ENCODE measurements around the gene CYTH1.

CYTH1 gene

DNA sequence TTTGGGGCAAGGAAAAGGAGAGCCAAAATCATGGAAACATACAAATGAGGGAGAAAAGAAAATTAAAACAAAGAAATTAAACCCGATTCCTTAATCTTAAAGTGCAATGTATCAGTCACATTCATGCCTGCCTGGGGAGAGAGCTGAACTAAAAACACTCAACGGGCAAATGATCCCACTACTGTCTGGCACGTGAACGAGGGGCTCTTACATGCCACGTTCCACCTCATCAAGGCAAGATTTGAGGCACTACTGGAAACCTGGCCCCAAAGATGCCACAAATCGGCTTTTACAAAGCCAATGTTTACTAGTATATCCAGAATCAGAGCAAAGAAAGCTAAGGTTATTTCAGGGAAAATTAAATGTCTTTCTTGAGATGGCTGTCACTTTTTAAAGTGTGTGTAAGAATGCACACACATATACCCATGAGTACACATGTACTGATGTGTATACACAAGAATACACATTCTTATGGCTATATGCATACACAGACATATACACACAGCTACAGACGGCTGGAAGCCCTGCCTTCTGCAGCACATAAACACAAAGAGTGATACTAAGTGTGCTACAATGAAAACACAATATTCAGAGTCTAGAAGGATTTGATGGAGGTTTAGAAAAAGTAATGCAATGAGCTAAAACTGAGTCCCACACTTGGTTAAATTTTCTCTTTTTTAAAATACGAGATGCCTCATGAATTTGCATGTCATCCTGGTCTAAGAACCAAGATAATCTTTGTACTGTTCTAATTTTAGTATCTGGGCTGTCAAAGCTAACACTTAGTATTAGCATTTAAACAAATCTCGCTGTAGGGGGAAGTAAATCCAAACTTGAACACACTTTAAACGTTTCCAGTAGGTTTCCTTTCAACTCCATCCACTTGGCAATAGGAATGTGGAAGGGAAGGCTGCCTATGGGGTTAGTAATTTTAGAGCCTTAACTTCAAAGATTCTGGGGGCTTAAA lies 85.8 kb downstream of the CYTH1 start:
- DNase-seq (ENCODE audit: insufficient read length, low spot score), result no peak
- peak; percentile 71 for FAIRE-seq

GRCh38 chr17:78694805-78695531 lies 87.1 kb downstream of the CYTH1 start:
- peak; percentile 86 for FAIRE-seq

GRCh38 chr17:78693346-78694083 lies 88.6 kb downstream of the CYTH1 start:
- FAIRE-seq, result no peak
- no peak for DNase-seq (ENCODE audit: insufficient read length, low spot score)

More at GRCh38 chr17:78694805-78695531, 87.1 kb downstream of the CYTH1 start:
- DNase-seq (ENCODE audit: insufficient read length, low spot score), result no peak

GRCh38 chr17:78692460-78693010 lies 89.5 kb downstream of the CYTH1 start:
- no peak for DNase-seq (ENCODE audit: insufficient read length, low spot score)
- FAIRE-seq, result no peak

DNA sequence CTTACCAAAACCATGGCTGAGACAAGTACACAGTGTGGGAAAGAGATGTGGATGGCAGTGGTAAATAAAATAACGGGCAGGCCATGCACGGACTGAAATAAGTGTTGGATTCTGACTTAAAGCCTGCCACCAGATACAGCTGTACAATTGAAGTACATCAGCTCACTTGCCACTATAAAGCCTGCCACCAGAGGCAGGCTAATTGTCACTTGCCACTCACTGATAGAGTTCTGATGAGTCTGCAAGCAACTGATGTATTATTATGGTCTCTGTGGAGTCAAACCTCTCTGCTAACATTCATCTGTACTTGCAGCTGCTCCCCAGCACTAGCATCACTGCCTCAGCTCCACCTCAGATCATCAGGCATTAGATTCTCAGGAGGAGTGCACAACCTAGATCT lies 93.0 kb downstream of the CYTH1 start:
- FAIRE-seq (no peak), DNase-seq (ENCODE audit: insufficient read length, low spot score) (no peak)

DNA sequence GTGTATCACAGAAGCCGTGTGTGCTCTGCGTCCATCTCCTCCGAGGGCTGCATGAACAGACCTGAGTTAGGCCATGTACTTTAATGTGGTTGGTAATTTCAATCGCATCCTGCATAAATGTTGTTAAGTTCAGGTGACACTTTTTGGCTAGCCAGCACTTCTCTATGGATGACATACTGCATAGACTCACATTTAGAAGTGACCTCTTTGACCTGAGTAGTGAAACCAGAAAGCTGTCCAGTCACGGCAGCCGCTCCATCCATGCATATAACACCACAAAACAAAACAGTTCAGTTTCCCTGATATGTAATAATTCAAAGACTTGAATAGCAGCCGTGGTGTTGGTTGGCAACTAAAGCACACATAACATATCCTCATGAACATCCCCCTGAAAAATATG lies 94.1 kb downstream of the CYTH1 start:
- DNase-seq (ENCODE audit: insufficient read length, low spot score) (no peak), FAIRE-seq (peak; percentile 65)

DNA sequence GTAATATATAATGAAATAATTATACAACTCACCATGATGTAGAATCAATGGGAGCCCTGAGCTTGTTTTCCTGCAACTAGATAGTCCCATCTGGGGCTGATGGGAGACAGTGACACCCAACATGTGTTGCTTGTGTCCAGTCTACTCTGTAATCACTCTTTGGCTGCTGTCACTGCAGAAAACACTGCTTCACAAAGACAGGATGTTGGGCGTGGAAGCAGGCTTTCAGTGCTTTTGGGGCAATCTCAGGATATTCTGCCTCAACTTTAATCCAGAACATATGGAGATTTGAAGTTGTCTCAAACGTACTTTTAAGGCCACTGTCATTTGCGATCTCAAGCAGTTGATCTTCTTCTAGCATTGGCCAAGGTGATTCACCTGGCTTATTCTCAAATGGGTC lies 94.9 kb downstream of the CYTH1 start:
- DNase-seq (ENCODE audit: insufficient read length, low spot score) (no peak), FAIRE-seq (no peak)

- FAIRE-seq (no peak), DNase-seq (ENCODE audit: insufficient read length, low spot score) (no peak)
Measured at GRCh38 chr17:78684026-78684425, 98.0 kb downstream of the CYTH1 start.

DNA sequence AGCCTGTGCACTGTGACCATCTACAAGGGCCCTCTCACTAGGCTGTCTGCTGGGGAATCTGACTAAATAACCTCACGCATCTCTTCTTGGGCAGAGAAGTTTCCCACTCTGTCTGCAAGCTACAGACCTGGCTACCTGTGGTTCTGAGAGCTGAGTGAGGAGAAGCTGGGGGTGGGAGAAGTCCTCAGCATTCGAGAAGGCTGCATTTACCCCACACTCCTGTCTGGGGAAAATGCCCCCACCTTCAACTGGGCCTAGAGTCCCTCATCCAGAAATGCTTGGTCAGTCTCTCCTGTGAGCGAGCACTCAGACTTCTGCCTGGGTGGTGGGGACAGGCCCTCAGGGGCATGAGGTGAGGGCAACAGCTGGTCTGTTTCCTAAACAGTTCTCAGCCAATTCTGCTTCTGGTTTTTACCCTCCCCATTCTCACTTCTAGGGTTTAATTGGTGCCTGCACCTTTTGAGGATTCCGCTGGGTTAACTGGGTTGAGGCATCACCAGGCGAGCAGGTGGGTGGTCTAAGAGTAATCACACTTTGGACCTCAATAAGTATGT lies 98.6 kb downstream of the CYTH1 start:
- no peak for FAIRE-seq
- no peak for DNase-seq (ENCODE audit: insufficient read length, low spot score)

DNA sequence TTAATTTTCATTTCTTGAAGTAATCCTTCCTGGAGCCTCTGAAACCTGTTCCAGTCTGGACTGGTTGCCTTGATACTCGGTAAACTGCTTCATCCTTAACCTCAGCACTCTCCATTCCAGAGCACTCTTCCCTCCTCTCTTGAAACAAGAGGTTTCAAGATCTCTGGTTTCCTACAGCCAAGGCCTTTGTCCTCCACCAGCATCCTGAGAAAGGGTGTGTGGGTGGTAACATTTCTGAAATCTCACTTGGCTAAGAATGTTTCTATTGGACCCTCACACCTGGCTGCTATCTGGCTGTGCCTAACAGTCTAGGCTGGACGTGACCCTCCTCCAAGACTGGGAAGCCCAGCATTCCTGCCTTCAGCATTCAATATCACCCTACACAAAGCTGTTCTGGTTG lies 99.7 kb downstream of the CYTH1 start:
- DNase-seq (ENCODE audit: insufficient read length, low spot score), result no peak
- no peak for FAIRE-seq

- no peak for FAIRE-seq
Measured at GRCh38 chr17:78680436-78680835, 101.6 kb downstream of the CYTH1 start.

DNA sequence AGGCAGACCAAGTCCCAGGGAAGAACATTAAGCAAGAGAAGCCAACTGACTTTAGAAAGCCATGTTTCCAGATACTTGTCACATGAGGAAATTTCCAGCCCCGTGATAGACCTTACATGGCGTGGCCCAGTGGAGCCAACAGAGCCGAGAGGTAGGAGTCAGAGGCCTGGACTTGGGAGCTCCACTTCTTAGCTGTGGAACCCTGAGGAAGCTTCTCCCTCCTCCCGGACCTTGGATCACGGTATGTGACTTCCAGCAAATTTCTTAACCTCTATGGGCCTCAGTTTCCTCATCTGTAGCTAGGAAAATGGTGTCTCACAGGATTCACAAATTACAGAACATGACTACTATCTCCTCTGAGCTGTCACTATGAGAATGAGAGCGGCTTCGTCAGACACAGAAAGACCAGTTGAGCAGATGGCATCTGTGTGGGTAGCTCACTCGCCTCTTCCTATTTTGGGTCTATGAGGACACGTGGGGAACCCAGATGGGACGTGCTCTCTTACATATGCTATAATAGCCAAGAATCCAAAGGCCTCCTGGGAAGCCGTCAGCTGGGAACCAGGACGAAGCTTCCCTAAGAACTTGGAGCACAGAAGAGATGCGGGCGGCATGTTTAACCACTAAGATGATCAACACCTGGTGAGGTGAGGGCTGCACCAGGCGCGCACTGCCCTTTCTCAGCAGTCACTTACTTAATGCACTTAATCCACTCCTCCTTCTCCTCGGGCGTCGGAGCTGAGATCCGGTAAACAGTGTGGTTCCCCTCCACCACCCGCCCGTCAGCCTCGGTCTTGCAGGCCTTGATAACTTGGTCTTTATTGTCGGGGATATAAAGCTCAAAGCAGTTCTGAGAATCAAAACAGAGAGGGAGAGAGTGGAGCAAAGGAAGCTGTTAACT lies 102.3 kb downstream of the CYTH1 start:
- FAIRE-seq, result no peak

More at GRCh38 chr17:78680436-78680835, 101.6 kb downstream of the CYTH1 start:
- DNase-seq (ENCODE audit: insufficient read length, low spot score), result no peak

DNA sequence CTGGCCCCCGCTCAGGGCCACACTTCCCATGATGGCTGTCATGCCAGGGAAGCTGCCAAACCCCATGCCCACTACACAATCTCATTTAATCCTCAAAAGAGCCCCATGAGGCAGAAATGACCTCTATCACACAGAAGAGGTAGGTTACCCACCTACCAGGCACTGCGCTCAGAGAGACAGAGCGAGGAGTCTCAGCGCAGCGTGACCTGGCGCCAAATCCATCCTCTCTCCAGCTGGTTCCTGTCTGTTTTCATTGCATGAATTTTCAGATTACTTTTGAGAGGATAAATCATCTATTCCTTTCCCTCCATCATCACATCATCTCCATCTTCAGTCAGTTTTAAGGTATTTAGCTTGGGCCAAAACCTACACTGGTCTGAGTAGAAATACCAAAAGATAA lies 103.4 kb downstream of the CYTH1 start:
- DNase-seq (ENCODE audit: insufficient read length, low spot score) (no peak), FAIRE-seq (no peak)

More for the DNA sequence above, 102.3 kb downstream of the CYTH1 start:
- DNase-seq (ENCODE audit: insufficient read length, low spot score), result no peak

GRCh38 chr17:78678222-78678557 lies 103.9 kb downstream of the CYTH1 start:
- no peak for FAIRE-seq

GRCh38 chr17:78677303-78678221 lies 104.5 kb downstream of the CYTH1 start:
- DNase-seq (ENCODE audit: insufficient read length, low spot score) (no peak), FAIRE-seq (no peak)

More at GRCh38 chr17:78678222-78678557, 103.9 kb downstream of the CYTH1 start:
- DNase-seq (ENCODE audit: insufficient read length, low spot score), result no peak

DNA sequence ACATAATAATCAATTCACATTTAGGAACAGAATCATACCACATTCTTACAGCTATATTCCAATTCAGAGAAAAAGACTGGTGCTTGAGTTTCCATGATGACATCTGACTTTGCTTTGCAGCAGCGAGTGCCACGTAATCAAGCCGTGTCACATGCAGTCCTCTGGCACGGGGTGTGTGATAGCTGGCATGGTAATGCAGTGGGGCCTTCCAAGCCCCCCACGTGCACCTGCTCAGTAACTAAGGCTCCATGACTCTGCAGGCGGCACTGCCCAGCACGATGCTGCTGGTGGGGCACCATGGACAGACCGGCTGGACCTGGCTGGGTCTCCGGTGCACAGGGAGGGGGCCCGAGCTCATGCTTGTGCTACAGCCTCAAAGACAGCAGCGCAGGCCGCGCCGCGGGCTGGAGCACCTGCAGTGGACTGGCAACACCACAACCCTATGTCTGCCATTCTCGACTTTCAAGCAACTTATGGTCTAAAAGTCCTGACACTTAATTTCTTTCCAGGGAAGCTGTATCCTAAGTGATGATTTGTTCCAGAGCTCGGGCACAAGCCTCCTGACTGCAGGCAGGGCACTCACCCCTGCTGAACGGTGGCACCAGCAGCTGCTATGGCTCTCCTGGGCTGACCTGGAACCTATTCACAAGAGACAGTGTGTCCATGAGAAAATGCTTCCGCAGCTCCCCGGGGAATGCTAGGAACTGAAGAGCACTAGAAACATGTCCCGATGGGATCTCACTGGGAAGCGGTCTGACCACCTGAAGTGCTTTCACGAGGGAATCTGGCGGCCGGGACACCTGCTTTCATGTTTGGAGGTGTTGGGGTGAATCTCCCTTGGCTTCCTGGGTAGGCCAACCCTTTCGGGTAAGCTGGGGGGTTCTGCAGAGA lies 105.4 kb downstream of the CYTH1 start:
- FAIRE-seq, result no peak
- no peak for DNase-seq (ENCODE audit: insufficient read length, low spot score)

DNA sequence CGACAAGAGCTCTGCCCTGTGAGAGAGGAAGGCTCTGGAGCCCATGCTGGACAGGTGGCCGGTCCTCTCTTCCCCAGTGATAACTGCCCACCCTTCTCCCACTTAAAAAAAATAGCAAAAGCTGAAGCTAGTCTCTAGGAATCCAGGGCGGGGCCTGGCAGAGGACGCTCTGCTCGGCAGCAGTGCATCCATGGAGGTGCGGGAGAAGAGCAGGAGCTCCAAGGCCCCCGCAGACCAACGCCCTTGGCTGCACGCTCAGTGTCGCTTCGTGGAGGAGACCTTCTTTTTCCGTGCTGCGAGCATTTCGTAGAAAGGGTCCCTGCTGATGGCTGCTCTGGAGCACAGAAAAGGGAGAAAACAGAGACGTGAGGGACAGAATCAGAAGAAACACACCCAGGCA lies 106.2 kb downstream of the CYTH1 start:
- no peak for FAIRE-seq

GRCh38 chr17:78675316-78675616 lies 106.8 kb downstream of the CYTH1 start:
- FAIRE-seq, result no peak
- no peak for DNase-seq (ENCODE audit: insufficient read length, low spot score)

More for the DNA sequence above, 106.2 kb downstream of the CYTH1 start:
- no peak for DNase-seq (ENCODE audit: insufficient read length, low spot score)

All from GM19239 (cell line).